ENCODE results near the gene SLC49A3.

The SLC49A3 gene

GRCh38 chr4:634599-634985 is 54.4 kb downstream of the SLC49A3 start:
- in situ Hi-C loops (cut with MboI; ENCODE audit: low sequenced_read_pairs) = no loop called here

GRCh38 chr4:633976-634598 is 54.9 kb downstream of the SLC49A3 start:
- in situ Hi-C loops (cut with MboI; ENCODE audit: low sequenced_read_pairs) = no loop called here

- in situ Hi-C loops (cut with MboI; ENCODE audit: low sequenced_read_pairs) = no loop called here
Observed at GRCh38 chr4:633406-633805, 55.5 kb downstream of the SLC49A3 start.

GRCh38 chr4:632926-633325 is 56.0 kb downstream of the SLC49A3 start:
- in situ Hi-C loops (cut with MboI; ENCODE audit: low sequenced_read_pairs) = no loop called here

- in situ Hi-C loops (cut with MboI; ENCODE audit: low sequenced_read_pairs) = no loop called here
Observed at GRCh38 chr4:632196-632790, 56.7 kb downstream of the SLC49A3 start.
